DLD1 (cell line): Measurements from ENCODE around the gene KIAA1217.

Experiments
- in situ Hi-C: cut with HindIII; loops from 2 replicates; pipeline ENCODE4 v1.10.0; 2017; ENCODE audit warnings: low sequenced_read_pairs

KIAA1217 gene

DNA sequence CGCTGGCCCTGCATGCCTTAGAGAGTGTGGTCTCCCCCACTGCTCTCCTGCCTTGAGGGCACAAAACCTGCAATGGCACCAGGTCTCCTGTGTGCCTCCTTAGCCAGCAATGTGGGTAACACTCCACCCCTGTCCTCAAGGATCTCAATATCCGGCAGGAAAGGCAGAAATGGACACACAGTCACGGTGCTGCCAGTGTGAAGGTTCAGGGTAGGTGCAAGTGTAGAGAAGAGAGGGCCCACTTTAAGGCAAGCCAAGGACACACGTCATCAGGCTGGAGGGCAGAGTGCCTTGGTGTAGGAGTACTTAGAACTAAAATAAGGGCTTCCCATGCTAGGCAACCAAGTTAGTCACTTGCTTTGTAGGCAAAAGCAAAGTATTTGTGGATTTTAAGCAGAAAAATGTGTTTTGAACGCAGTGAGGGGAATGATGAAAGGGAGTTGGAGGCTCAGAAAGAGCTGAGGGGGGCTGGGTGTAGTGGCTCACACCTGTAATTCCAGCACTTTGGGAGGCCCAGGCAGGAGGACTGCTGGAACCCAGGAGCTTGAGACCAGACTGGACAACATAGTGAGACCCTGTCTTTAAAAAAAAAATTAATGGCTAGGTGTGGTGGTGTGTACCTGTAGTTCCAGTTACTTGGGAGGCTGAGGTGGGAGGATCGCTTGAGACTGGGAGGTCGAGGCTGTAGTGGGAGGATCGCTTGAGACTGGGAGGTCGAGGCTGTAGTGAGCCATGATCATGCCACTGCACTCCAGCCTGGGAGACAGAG is 361.9 kb downstream of the KIAA1217 start:
- in situ Hi-C loops: no loop called here

- in situ Hi-C loops: no loop called here
These were observed 363.0 kb downstream of the KIAA1217 start for GRCh38 chr10:24571870-24572450.

DNA sequence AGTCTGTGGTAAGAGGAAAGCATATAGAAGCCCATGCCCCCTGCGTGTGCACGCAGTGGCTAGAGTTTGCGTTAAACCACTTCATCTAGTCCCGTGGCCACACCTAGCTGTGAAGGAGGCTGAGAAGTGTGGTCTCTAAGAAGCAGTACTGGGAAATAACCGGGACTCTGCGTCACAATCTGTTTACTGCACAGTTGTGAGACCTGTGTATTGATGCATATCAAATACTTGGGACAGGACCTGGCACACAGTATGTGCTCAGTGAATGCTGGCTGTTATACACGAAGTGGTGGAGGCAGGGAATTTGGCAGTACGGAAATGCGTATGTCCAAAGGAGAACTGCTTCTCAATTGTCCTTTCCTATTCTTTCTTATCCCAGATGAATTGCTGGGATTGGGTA is 365.2 kb downstream of the KIAA1217 start:
- in situ Hi-C loops: no loop called here

- in situ Hi-C loops: no loop called here
These were observed 365.7 kb downstream of the KIAA1217 start for GRCh38 chr10:24574578-24575155.

DNA sequence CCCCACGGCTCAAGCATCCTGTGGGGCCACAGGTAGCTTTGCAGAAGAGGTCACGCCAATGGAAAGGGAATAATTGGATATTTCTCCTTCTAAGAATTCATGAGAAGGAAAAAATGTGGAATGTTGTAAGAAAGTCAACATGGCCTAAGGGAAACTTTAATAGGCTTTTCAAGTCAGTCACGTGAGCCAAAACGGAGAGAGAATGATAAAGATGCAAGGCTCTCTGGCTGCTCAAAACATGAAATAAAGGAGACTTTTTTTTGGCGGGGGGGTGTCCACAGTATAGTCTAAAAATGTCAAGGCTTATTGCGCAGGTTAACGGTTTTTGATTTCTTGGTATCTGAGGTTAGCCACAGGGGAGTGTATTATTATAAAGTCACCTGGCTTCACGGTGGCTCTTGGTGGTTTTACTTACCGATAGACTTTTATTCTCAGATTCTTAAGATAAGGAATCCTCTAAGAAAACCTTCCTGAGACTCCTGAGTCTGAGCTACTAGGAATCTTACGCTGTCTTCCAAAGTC is 366.6 kb downstream of the KIAA1217 start:
- in situ Hi-C loops: no loop called here

- in situ Hi-C loops: no loop called here
These were observed 370.5 kb downstream of the KIAA1217 start for GRCh38 chr10:24579448-24579847.

- in situ Hi-C loops: no loop called here
These were observed 371.0 kb downstream of the KIAA1217 start for GRCh38 chr10:24579906-24580305.

GRCh38 chr10:24589265-24589664 is 380.3 kb downstream of the KIAA1217 start:
- in situ Hi-C loops: no loop called here

- in situ Hi-C loops: no loop called here
These were observed 381.9 kb downstream of the KIAA1217 start for GRCh38 chr10:24590697-24591457.

GRCh38 chr10:24596217-24596930 is 387.4 kb downstream of the KIAA1217 start:
- in situ Hi-C loops: no loop called here

- in situ Hi-C loops: no loop called here
These were observed 388.5 kb downstream of the KIAA1217 start for GRCh38 chr10:24597426-24597825.
